Lower leg skin (tissue), 4 donors: Measurements from ENCODE around the gene TMEM37. TPM values are rescaled to one million over a fixed set of nuclear protein-coding genes. Genes with fewer than 3 reads are reported as not detected.

Experiments
- DNase-seq, 2 donors: peaks; one replicate each; pipeline ENCODE4 v3.0.0-alpha.2; 2019; ENCODE audit warnings: low spot score in 2 of 2
- H3K4me3 ChIP-seq: fragments of 200-600 bp; sonication (generic); 2 replicates; pipeline ENCODE4 v1.5.1; 2017; ENCODE audit warnings: mild to moderate bottlenecking, low read depth; ENCODE audit not compliant: poor library complexity, severe bottlenecking
- POLR2A ChIP-seq, 2 donors: fragments of 450-650 bp; IDR thresholded peaks; one replicate each; pipeline ENCODE4 v1.6.1; 2016 to 2017; ENCODE audit warnings: antibody characterized with exemption in 2 of 2, mild to moderate bottlenecking in 1 of 2, moderate library complexity in 1 of 2
- WGBS, 2 donors: methylation state at CpG; one replicate each; pipeline ENCODE4 v1.1.5; 2018; 5-methylcytosine and 5-hydroxymethylcytosine counted together
- intact Hi-C: fragments of 100-400 bp; cut with DNase I; formaldehyde crosslinking; loops from one replicate; pipeline ENCODE4 v1.15.0; 2023; ENCODE audit warnings: low total_unique reads
- total RNA-seq, 4 donors: library from RNA; depleted of rRNA; stranded (reverse); fragments of >200 nt; gene quantifications; one replicate each; pipeline ENCODE4 v1.1.0, GENCODE V29; 2016
- TF ChIP-seq, protein P1 (sequence below), 3 donors: fragments of 450-650 bp; IDR thresholded peaks; one replicate each; pipeline ENCODE4 v1.5.1; 2016; ENCODE audit warnings: antibody characterized with exemption in 3 of 3, mild to moderate bottlenecking in 3 of 3, moderate library complexity in 2 of 3

TMEM37 gene
- total RNA-seq, 4 donors from 2014 or later: 2.8 to 8.7 (median 6.8) TPM

DNA sequence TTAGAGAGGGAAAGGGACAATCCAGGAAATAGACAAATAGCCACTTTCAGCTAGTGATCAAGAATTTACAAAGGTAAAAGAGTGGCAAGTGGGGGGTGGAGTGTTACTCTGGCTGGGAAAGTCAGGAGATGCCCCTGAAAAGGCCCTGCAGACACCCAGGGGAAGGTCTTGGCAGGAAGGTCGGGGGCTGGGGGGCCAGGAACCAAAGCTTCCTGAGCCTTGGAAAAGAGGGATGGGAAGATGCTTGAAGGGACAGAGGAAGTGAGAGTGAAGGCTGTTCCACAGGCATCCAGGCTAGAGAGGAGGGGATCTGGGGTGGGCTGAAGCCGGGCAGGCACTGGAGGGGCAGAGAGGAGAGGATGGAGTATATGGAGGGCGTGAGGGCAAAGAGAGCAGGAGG lies 3.9 kb upstream of the TMEM37 start:
- TF ChIP-seq POLR2A (IDR thresholded peaks at IDR 0.05): no peak
- TF ChIP-seq, protein P1, sequence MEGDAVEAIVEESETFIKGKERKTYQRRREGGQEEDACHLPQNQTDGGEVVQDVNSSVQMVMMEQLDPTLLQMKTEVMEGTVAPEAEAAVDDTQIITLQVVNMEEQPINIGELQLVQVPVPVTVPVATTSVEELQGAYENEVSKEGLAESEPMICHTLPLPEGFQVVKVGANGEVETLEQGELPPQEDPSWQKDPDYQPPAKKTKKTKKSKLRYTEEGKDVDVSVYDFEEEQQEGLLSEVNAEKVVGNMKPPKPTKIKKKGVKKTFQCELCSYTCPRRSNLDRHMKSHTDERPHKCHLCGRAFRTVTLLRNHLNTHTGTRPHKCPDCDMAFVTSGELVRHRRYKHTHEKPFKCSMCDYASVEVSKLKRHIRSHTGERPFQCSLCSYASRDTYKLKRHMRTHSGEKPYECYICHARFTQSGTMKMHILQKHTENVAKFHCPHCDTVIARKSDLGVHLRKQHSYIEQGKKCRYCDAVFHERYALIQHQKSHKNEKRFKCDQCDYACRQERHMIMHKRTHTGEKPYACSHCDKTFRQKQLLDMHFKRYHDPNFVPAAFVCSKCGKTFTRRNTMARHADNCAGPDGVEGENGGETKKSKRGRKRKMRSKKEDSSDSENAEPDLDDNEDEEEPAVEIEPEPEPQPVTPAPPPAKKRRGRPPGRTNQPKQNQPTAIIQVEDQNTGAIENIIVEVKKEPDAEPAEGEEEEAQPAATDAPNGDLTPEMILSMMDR (IDR thresholded peaks at IDR 0.05): no peak
- H3K4me3 ChIP-seq: no peak overlapping the region
- DNase-seq: peak in 1 of 2 donors; percentile 82
- 78 to 93% methylated on average over 3 of the region's 3 CpGs for WGBS, 2 donors
- intact Hi-C loops: no loop called here

DNA sequence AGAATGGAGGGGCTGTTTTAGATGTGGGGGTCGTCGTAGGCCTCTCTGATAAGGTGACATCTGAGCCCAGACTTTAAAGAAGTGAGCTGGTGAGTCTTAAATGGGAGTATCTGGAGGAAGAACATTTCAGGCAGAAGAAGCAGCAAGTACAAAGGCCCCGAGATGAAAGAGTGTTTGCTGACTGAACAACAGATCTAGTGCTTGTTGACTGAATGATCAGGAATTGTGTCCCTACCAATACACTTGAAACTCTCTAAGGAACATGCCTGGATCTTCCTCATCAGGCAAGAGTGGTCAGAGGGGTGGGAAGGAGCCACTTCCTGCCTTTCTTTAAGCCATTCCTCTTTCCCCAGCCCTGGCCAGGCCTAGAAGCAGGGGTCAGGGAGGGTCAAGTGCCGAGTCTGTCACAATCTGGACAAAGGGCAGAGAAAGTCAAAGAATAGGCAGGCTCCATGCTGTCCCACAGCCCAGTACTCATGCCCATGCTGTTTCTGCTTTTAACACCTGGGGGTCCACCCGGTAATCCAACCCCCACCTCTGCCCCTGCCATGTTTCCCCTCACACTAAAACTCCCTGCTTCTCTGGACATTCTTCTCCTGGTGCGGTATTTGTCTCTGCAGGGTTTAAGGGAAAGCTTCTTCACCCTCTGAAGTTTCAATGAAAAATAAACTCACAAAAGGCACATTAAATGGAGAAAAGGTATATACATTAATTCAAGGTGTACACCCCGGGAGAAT lies 3.0 kb upstream of the TMEM37 start:
- TF ChIP-seq POLR2A (IDR thresholded peaks at IDR 0.05): no peak
- TF ChIP-seq, protein P1 (IDR thresholded peaks at IDR 0.05): no peak
- WGBS, 2 donors: 80 to 93% methylated on average over 7 of the region's 7 CpGs
- H3K4me3 ChIP-seq: no peak overlapping the region
- intact Hi-C loops: no loop called here
- peak in 1 of 2 donors; percentile 88 for DNase-seq

- TF ChIP-seq POLR2A (IDR thresholded peaks at IDR 0.05): no peak
- TF ChIP-seq, protein P1 (IDR thresholded peaks at IDR 0.05): no peak
- 75 to 77% methylated on average over 10 of the region's 10 CpGs for WGBS, 2 donors
- H3K4me3 ChIP-seq: no peak overlapping the region
- intact Hi-C loops: no loop called here
- peak in 1 of 2 donors; percentile 81 for DNase-seq
These were observed 2.3 kb upstream of the TMEM37 start for GRCh38 chr2:119429225-119429981.

DNA sequence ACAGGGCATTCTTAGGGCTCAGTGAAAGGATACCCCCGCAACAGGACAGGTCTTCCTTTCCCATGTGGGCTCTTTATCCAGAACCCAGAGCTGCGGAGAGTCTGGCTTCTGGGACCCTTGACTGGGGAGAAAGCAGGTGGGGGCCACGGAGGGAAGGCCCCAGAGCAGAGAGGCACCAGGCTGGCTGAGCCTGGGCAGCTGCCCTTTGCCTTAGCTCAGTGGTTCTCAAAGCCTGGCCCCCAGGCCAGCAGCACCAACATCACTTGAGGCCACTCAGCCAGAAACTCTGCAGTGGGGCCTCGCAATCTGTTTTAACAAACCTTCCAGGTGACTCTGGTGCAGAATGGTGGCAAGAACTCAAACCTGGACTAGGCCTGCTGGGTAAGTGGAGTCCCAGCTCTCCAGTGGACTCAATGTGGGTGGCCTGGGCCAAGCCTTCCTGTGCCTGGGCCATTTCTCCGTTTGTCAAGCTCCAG lies 1.6 kb upstream of the TMEM37 start:
- no peak overlapping the region for H3K4me3 ChIP-seq
- intact Hi-C loops: no loop called here
- TF ChIP-seq, protein P1 (IDR thresholded peaks at IDR 0.05): no peak
- no peak for TF ChIP-seq POLR2A (IDR thresholded peaks at IDR 0.05)
- DNase-seq: peak in 1 of 2 donors; percentile 82
- WGBS, 2 donors: 95 to 98% methylated on average over 5 of the region's 5 CpGs

DNA sequence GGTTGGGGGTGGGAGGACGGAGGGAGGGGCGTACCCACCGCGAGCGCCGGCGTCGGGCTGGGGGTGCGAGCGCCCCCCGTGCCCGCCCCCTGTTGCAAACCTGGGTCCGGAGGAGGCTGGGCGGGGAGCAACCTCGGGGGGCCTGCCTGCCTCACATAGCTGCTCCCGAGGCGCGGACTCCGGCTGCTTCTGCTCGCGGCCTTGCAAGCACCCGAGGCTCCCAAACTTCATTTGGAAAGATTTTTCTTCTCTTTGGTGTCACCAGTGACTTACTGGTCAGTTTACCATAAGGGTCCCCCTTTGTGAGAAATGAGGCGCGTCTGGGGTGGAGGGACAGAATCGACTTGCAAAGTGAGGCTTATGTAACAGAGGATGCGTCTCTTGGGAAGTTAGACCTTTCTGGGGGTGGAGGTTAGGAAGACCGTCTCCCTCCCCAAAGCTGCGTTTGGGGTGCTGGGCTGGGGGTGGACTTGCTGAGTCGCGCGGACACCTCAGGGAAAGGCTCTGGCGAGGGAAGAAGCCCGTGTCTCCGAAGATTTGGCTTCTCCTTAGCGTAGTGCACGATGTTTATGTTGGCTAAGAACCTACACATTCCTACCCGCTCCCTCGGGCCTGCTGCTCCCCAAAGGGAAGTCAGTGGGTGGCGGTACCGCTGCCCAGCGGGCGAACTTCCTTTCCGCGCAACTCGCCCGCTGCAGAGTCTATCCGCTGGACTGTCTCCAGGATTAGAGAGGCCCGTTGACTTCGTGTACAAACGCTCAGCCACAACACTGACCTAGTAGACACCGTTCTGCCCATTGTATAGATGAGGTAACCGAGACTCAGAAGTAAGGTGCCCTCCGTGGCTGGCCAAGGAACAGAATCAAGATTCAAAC lies 559 bp downstream of the TMEM37 start:
- TF ChIP-seq, protein P1 (IDR thresholded peaks at IDR 0.05): no peak
- TF ChIP-seq POLR2A (IDR thresholded peaks at IDR 0.05): no peak
- peak in 1 of 2 donors; percentile 87 for DNase-seq
- intact Hi-C loops: no loop called here
- WGBS, 2 donors: 12 to 19% methylated on average over 34 of the region's 53 CpGs
- H3K4me3 ChIP-seq: peak overlapping the region; percentile 29
